Gastrocnemius medialis (tissue), 4 donors: ENCODE data around the gene NUDT4.

Source experiments
- CTCF ChIP-seq, 5 experiments: fragments of 450-650 bp in 3 of 5; fragments of 200-600 bp in 2 of 5; sonication (generic) in 2 of 5; IDR thresholded peaks in 4 of 5; conservative IDR thresholded peaks in 1 of 5; 1 replicate in 4 of 5; 2 replicates in 1 of 5; pipeline ENCODE4 v1.5.1; 2016 to 2019; ENCODE audit warnings: antibody characterized with exemption in 5 of 5, mild to moderate bottlenecking in 3 of 5, moderate library complexity in 3 of 5
- POLR2A ChIP-seq, 2 donors: fragments of 450-650 bp; IDR thresholded peaks; one replicate each; pipeline ENCODE4 v1.6.1; 2017; ENCODE audit warnings: antibody characterized with exemption in 2 of 2, mild to moderate bottlenecking in 2 of 2, moderate library complexity in 2 of 2

- TF ChIP-seq CTCF (IDR thresholded peaks at IDR 0.05 in 4 of 5, conservative IDR thresholded peaks at IDR 0.05 in 1 of 5) (no peak), POLR2A (IDR thresholded peaks at IDR 0.05) (no peak)
Observed at GRCh38 chr12:93369505-93369904, 8.2 kb upstream of the NUDT4 start.
